ENCODE data around the gene AGPAT2. TPM values are rescaled to one million over a fixed set of nuclear protein-coding genes. Genes with fewer than 3 reads are reported as not detected.

AGPAT2 gene
- total RNA-seq, 2 experiments from 2014 or later = 3.6 to 4.0 TPM

DNA sequence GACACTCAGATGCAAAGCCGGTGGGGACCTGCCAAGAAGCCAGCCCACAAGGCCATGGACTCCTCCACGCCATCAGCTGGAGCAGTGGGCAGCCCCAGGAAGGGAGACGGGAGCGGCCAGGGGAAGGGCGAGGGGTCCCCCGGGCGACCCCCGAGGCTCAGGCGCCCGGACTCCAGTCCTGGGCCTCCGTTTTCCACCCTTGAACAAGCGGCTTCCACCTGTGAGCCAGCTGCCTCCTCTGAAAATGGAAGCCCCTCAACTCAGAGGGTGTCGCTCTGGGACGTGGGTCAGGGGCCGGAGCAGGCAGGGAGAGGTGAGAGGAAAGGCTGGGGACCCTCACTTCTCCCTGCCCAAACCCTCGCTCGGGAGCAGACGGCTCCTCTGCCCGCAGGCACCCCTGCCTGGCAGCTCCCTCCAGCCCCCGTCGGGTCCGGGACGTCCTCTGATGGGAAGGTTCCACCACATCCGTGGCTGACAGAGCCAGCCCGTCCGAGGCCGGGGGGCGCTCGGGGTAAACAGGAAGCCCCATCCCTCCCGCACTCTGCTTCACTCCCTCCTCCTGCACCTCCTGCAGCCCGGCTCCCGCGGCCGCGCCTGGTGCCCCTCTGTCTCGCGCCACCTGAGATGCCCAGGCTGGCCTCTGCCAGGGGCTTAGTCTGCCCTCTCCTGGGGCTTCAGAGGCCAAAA is 28.3 kb downstream of the AGPAT2 start:
- H3K36me3 Mint-ChIP-seq (ENCODE audit: low read depth) = no peaks in the 10 kb centered on the region
- Histone ChIP-seq H3K4me1 (ENCODE audit: insufficient read depth, low read length) (peaks cover 34% of the 10 kb centered on the region), H3K9me3 (ENCODE audit: control insufficient read depth in 1 of 2, insufficient read depth in 1 of 2, low read length in 2 of 2) (peaks cover 0 to 64% of the 10 kb centered on the region in 2 experiments), H3K27ac (ENCODE audit: low read depth in 1 of 2, low read length in 2 of 2) (no peak overlapping the region), H3K27me3 (ENCODE audit: control insufficient read depth in 1 of 2, insufficient read depth in 2 of 2, low read length in 2 of 2) (peaks cover 68 to 85% of the 10 kb centered on the region in 2 experiments), H3K4me3 (ENCODE audit: low read length) (no peak overlapping the region), H3K36me3 (ENCODE audit: insufficient read depth, low read length) (no peaks in the 10 kb centered on the region)
- H3K27me3 Mint-ChIP-seq = peaks cover 48% of the 10 kb centered on the region
- H3K4me1 Mint-ChIP-seq (ENCODE audit: low read depth) = peaks cover 6% of the 10 kb centered on the region
- H3K4me3 Mint-ChIP-seq = no peak overlapping the region
- ChIA-PET POLR2A (no interaction called here), CTCF (no interaction called here)
- DNase-seq (peak in 5 of 14 experiments; percentile 9 to 30 (median 14)), ATAC-seq (ENCODE audit: poor library complexity) (peak; percentile 49)
- TF ChIP-seq, protein P1, sequence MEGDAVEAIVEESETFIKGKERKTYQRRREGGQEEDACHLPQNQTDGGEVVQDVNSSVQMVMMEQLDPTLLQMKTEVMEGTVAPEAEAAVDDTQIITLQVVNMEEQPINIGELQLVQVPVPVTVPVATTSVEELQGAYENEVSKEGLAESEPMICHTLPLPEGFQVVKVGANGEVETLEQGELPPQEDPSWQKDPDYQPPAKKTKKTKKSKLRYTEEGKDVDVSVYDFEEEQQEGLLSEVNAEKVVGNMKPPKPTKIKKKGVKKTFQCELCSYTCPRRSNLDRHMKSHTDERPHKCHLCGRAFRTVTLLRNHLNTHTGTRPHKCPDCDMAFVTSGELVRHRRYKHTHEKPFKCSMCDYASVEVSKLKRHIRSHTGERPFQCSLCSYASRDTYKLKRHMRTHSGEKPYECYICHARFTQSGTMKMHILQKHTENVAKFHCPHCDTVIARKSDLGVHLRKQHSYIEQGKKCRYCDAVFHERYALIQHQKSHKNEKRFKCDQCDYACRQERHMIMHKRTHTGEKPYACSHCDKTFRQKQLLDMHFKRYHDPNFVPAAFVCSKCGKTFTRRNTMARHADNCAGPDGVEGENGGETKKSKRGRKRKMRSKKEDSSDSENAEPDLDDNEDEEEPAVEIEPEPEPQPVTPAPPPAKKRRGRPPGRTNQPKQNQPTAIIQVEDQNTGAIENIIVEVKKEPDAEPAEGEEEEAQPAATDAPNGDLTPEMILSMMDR (IDR thresholded peaks at IDR 0.05) = no peak
- H3K27ac Mint-ChIP-seq = no peak overlapping the region
- H3K9me3 Mint-ChIP-seq = no peaks in the 10 kb centered on the region
- intact Hi-C loops (cut with DNase I, micrococcal nuclease) = no loop called here

DNA sequence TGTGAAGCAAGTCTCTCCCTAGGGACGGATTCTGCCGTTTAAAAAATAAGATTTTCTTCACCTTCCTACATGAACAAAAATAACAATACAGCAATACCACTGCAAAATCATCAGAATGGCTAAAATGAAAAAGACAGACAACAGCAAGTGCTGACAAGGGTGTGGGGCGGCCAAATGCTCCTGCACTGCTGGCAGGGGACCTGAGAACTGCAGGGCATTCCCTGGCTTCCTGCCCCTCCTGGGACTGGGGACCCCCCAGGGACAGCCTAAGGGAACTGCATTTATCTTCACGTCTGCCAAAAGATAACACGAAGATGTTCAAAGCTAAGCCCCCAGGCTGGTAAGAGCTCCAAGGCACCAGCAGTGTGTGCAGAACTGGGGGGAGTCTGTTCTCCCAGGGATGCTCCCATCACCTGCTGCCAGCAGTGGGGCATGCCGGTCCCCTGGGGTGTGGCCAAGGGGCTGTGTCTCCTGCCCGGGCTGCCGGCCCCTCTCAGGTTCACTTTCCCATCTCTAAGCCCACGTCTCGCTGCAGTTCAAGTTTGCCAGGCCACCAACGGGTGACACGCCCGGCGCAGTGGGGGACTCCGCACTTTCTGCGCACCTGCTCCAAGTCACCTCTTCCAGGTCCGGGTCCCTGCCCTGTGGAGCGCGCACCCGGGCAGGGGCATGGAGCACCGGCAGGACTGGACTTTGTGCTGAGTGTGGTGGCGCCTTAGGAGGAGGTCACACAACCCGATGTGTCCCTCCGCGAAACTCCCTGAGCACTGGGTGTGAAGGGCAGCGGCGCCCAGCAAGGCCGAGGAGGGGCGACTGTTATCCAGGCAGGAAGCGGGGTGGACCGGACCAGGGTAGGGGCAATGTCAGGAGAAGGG is 29.0 kb downstream of the AGPAT2 start:
- ATAC-seq (ENCODE audit: poor library complexity) (no peak), DNase-seq (no peak)
- H3K27ac ChIP-seq (ENCODE audit: low read depth in 1 of 2, low read length in 2 of 2) = no peak overlapping the region
- peaks cover 63 to 82% of the 10 kb centered on the region in 2 experiments for H3K27me3 ChIP-seq (ENCODE audit: control insufficient read depth in 1 of 2, insufficient read depth in 2 of 2, low read length in 2 of 2)
- H3K9me3 ChIP-seq (ENCODE audit: control insufficient read depth in 1 of 2, insufficient read depth in 1 of 2, low read length in 2 of 2) = peaks cover 0 to 56% of the 10 kb centered on the region in 2 experiments
- TF ChIP-seq, protein P1 (IDR thresholded peaks at IDR 0.05) = no peak
- Mint-ChIP-seq H3K9me3 (no peaks in the 10 kb centered on the region), H3K27me3 (peaks cover 43% of the 10 kb centered on the region), H3K4me3 (no peak overlapping the region), H3K4me1 (ENCODE audit: low read depth) (peaks cover 6% of the 10 kb centered on the region), H3K27ac (no peak overlapping the region), H3K36me3 (ENCODE audit: low read depth) (no peaks in the 10 kb centered on the region)
- ChIA-PET POLR2A (no interaction called here), CTCF (no interaction called here)
- intact Hi-C loops (cut with DNase I, micrococcal nuclease) = no loop called here
- no peak overlapping the region for H3K4me3 ChIP-seq (ENCODE audit: low read length)
- H3K4me1 ChIP-seq (ENCODE audit: insufficient read depth, low read length) = peaks cover 34% of the 10 kb centered on the region
- H3K36me3 ChIP-seq (ENCODE audit: insufficient read depth, low read length) = no peaks in the 10 kb centered on the region

DNA sequence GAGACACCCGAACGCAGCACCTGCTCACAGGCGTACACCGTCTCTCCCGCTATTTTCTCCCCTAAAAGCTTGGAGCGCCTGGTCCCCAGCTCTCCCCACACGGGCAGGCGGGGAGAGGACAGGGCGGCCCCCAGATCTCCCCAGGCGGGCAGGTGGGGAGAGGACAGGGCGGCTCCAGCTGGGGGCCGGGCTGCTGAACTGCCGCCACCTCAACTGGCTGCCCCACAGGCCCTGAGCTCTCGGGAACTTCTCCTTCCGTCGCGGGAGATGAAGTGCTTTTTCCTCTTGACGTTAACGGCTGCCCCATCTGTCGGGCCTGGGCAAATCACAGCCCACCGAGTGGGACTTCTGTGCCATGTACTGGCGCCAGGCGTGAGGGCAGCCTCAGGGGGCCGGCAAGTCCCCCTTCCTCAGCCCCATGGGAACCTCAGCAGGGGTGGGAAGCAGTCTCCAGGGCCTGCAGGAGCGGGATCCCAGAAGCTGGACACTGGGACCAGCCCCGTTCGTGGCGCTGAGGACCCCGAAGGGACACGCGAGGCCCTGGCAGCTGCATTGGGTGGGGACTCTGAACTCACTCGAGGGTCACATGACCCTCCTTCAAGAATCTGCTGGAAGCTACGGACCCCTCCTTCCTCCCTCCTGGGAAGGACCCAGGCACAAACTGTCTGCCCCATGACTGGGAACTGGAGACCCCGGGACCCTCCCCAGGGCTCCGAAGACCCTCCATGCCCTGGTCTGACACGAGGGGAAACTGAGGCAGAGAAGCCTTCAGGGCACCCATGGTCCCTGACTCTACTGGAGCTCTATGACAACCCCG is 30.3 kb downstream of the AGPAT2 start:
- H3K4me3 Mint-ChIP-seq = no peak overlapping the region
- H3K27me3 ChIP-seq (ENCODE audit: control insufficient read depth in 1 of 2, insufficient read depth in 2 of 2, low read length in 2 of 2) = peaks cover 58 to 73% of the 10 kb centered on the region in 2 experiments
- peaks cover 34% of the 10 kb centered on the region for H3K4me1 ChIP-seq (ENCODE audit: insufficient read depth, low read length)
- CTCF ChIA-PET = no interaction called here
- H3K4me1 Mint-ChIP-seq (ENCODE audit: low read depth) = peaks cover 6% of the 10 kb centered on the region
- no peak overlapping the region for H3K27ac ChIP-seq (ENCODE audit: low read depth in 1 of 2, low read length in 2 of 2)
- DNase-seq (no peak), ATAC-seq (ENCODE audit: poor library complexity) (no peak)
- H3K4me3 ChIP-seq (ENCODE audit: low read length) = no peak overlapping the region
- TF ChIP-seq, protein P1 (IDR thresholded peaks at IDR 0.05) = no peak
- no peak overlapping the region for H3K27ac Mint-ChIP-seq
- intact Hi-C loops (cut with DNase I, micrococcal nuclease) = no loop called here
- peaks cover 48% of the 10 kb centered on the region for H3K27me3 Mint-ChIP-seq
- POLR2A ChIA-PET = no interaction called here
- H3K9me3 ChIP-seq (ENCODE audit: control insufficient read depth in 1 of 2, insufficient read depth in 1 of 2, low read length in 2 of 2) = peaks cover 0 to 56% of the 10 kb centered on the region in 2 experiments
- H3K9me3 Mint-ChIP-seq = no peaks in the 10 kb centered on the region
- H3K36me3 ChIP-seq (ENCODE audit: insufficient read depth, low read length) = no peaks in the 10 kb centered on the region
- H3K36me3 Mint-ChIP-seq (ENCODE audit: low read depth) = no peaks in the 10 kb centered on the region

All from CD4-positive, alpha-beta T cell (primary cell).